ENCODE measurements around the gene POLR1A. TPM values are rescaled to one million over a fixed set of nuclear protein-coding genes. Genes with fewer than 3 reads are reported as not detected.

Gene POLR1A
- polyA plus RNA-seq, 2 of the 4 experiments (the other 2 are of a cell fraction), result 22.8 to 55.7 TPM

- WGBS (ENCODE audit: missing lambda C conversion rate), result 97% methylated on average over 5 of the region's 5 CpGs
- FAIRE-seq (no peak), DNase-seq (ENCODE audit: low read depth in 1 of 2, low spot score in 1 of 2) (no peak), ATAC-seq (no peak)
- no peak for TF ChIP-seq KDM5A (IDR thresholded peaks at IDR 0.05)
- TF ChIP-seq RNF2 (IDR thresholded peaks at IDR 0.05; ENCODE audit: borderline replicate concordance, low read depth), result no peak
- no peak for TF ChIP-seq TFCP2L1 (CRISPR knock-in tag; IDR thresholded peaks at IDR 0.05)
- no peak for TF ChIP-seq SREBF2 (IDR thresholded peaks at IDR 0.05)
- no peak for TF ChIP-seq NR3C1 (IDR thresholded peaks at IDR 0.05)
- TF ChIP-seq EHMT2 (IDR thresholded peaks at IDR 0.05; ENCODE audit: low read depth), result no peak
- no peak for TF ChIP-seq BCL3 (IDR thresholded peaks at IDR 0.05)
- no peak for TF ChIP-seq POLR2A (IDR thresholded peaks at IDR 0.05; ENCODE audit: low read length)
- POLR2A ChIA-PET, result no interaction called here
- CTCF ChIA-PET, result interaction anchor here (0.9 to 2.1 kb wide), 7 partner anchors 17 to 321 kb away, joined by 3 to 6 read pairs (median 4); no protein-coding TSS in a partner anchor
- Histone ChIP-seq H3K4me3 (no peak overlapping the region), H3K27ac (no peak overlapping the region), H3K9me3 (no peaks in the 10 kb centered on the region), H3K4me1 (no peaks in the 10 kb centered on the region), H3K4me2 (no peak overlapping the region)
Measured at GRCh38 chr2:86135653-86136052, 30.0 kb upstream of the POLR1A start.

GRCh38 chr2:86134709-86135108, 29.0 kb upstream of the POLR1A start:
- ATAC-seq, result no peak

GRCh38 chr2:86124683-86125082, 19.0 kb upstream of the POLR1A start:
- FAIRE-seq (no peak), ATAC-seq (no peak), DNase-seq (ENCODE audit: low read depth in 1 of 2, low spot score in 1 of 2) (no peak)
- ChIA-PET CTCF (interaction anchor here (1.0 to 1.2 kb wide), 3 partner anchors 8 to 14 kb away, joined by 3 to 5 read pairs (median 4); no protein-coding TSS in a partner anchor), POLR2A (no interaction called here)
- Histone ChIP-seq H3K9me3 (no peaks in the 10 kb centered on the region), H3K4me3 (no peak overlapping the region), H3K4me1 (no peaks in the 10 kb centered on the region), H3K27ac (no peak overlapping the region), H3K4me2 (no peak overlapping the region)
- no peak for TF ChIP-seq BCL3 (IDR thresholded peaks at IDR 0.05)
- no peak for TF ChIP-seq RFX5 (IDR thresholded peaks at IDR 0.05)
- TF ChIP-seq EP300 (IDR thresholded peaks at IDR 0.05), result no peak
- no peak for TF ChIP-seq HDAC2 (IDR thresholded peaks at IDR 0.05)
- no peak for TF ChIP-seq FOSB (CRISPR knock-in tag; IDR thresholded peaks at IDR 0.05)
- TF ChIP-seq CBX2 (IDR thresholded peaks at IDR 0.05; ENCODE audit: borderline replicate concordance, low read depth), result no peak
- TF ChIP-seq JUN (IDR thresholded peaks at IDR 0.05), result no peak
- no peak for TF ChIP-seq KDM5A (IDR thresholded peaks at IDR 0.05)
- no peak for TF ChIP-seq FOSL2 (IDR thresholded peaks at IDR 0.05)
- no peak for TF ChIP-seq FOSL2 (CRISPR knock-in tag; IDR thresholded peaks at IDR 0.05)
- TF ChIP-seq HOXB5 (CRISPR knock-in tag; IDR thresholded peaks at IDR 0.05), result no peak
- 88% methylated on average over 5 of the region's 5 CpGs for WGBS (ENCODE audit: missing lambda C conversion rate)

More at GRCh38 chr2:86134709-86135108, 29.0 kb upstream of the POLR1A start:
- Histone ChIP-seq H3K4me1 (no peaks in the 10 kb centered on the region), H3K27ac (no peak overlapping the region), H3K4me2 (no peak overlapping the region), H3K4me3 (no peak overlapping the region), H3K9me3 (no peaks in the 10 kb centered on the region)
- WGBS (ENCODE audit: missing lambda C conversion rate), result 96% methylated on average over 4 of the region's 4 CpGs
- ChIA-PET POLR2A (no interaction called here), CTCF (interaction anchor here (0.9 to 1.4 kb wide), 4 partner anchors 16 to 307 kb away, joined by 3 to 5 read pairs (median 4); no protein-coding TSS in a partner anchor)
- FAIRE-seq (no peak), DNase-seq (ENCODE audit: low read depth in 1 of 2, low spot score in 1 of 2) (no peak)
- TF ChIP-seq HDAC2 (IDR thresholded peaks at IDR 0.05), result no peak
- no peak for TF ChIP-seq FOSL2 (IDR thresholded peaks at IDR 0.05)
- no peak for TF ChIP-seq FOSL2 (CRISPR knock-in tag; IDR thresholded peaks at IDR 0.05)
- no peak for TF ChIP-seq RFX5 (IDR thresholded peaks at IDR 0.05)
- no peak for TF ChIP-seq SREBF2 (IDR thresholded peaks at IDR 0.05)
- TF ChIP-seq CBX2 (IDR thresholded peaks at IDR 0.05; ENCODE audit: borderline replicate concordance, low read depth), result no peak
- no peak for TF ChIP-seq EHMT2 (IDR thresholded peaks at IDR 0.05; ENCODE audit: low read depth)

GRCh38 chr2:86123328-86123925, 17.7 kb upstream of the POLR1A start:
- CTCF ChIA-PET, result no interaction called here
- DNase-seq (ENCODE audit: low read depth in 1 of 2, low spot score in 1 of 2), result no peak
- no peaks in the 10 kb centered on the region for H3K4me1 ChIP-seq
- 89% methylated on average over 5 of the region's 5 CpGs for WGBS (ENCODE audit: missing lambda C conversion rate)
- H3K4me2 ChIP-seq, result no peak overlapping the region
- H3K4me3 ChIP-seq, result no peak overlapping the region
- ATAC-seq, result no peak
- FAIRE-seq, result no peak
- no peak overlapping the region for H3K27ac ChIP-seq
- POLR2A ChIA-PET, result no interaction called here
- no peaks in the 10 kb centered on the region for H3K9me3 ChIP-seq
- TF ChIP-seq CBX2 (IDR thresholded peaks at IDR 0.05; ENCODE audit: borderline replicate concordance, low read depth) (no peak), ZC3H11A (IDR thresholded peaks at IDR 0.05) (no peak), MAZ (IDR thresholded peaks at IDR 0.05; ENCODE audit: borderline replicate concordance, low read depth, low read length) (no peak), NPAS2 (CRISPR knock-in tag; IDR thresholded peaks at IDR 0.05; ENCODE audit: borderline replicate concordance) (no peak), NR3C1 (IDR thresholded peaks at IDR 0.05) (no peak), ATOH8 (CRISPR knock-in tag; IDR thresholded peaks at IDR 0.05; ENCODE audit: low read depth) (no peak), TFCP2L1 (CRISPR knock-in tag; IDR thresholded peaks at IDR 0.05) (no peak), CTCF (IDR thresholded peaks at IDR 0.05) (no peak), ZSCAN20 (CRISPR knock-in tag; IDR thresholded peaks at IDR 0.05) (no peak), PBX3 (IDR thresholded peaks at IDR 0.05) (no peak)

Data from A549 (cell line).